Gastroesophageal sphincter (tissue), 4 donors: ENCODE results near the gene TRAPPC8. TPM values are rescaled to one million over a fixed set of nuclear protein-coding genes. Genes with fewer than 3 reads are reported as not detected.
A peak's percentile ranks its signal among the peaks of the same experiment; 100 is the strongest.

Experiments used
- ATAC-seq: fragments of 150-250 bp; one replicate; pipeline ENCODE4 v1.9.1; 2016; ENCODE audit warnings: mild to moderate bottlenecking, moderate library complexity
- H3K27ac ChIP-seq, 4 donors: fragments of 200-600 bp; sonication (generic) in 3 of 4; 1 replicate in 3 of 4; 2 replicates in 1 of 4; pipeline ENCODE4 v1.5.1; 2016 to 2019
- H3K27me3 ChIP-seq: fragments of 200-600 bp; sonication (generic); one replicate; pipeline ENCODE4 v1.5.1; 2019
- H3K36me3 ChIP-seq, 2 donors: fragments of 200-600 bp; sonication (generic); one replicate each; pipeline ENCODE4 v1.5.1; 2019; ENCODE audit warnings: control low read depth in 1 of 2
- H3K4me1 ChIP-seq, 3 donors: fragments of 200-600 bp; sonication (generic); 1 replicate in 2 of 3; 2 replicates in 1 of 3; pipeline ENCODE4 v1.5.1; 2016 to 2019; ENCODE audit warnings: control low read depth in 2 of 3
- H3K4me3 ChIP-seq, 2 donors: fragments of 200-600 bp; sonication (generic); one replicate each; pipeline ENCODE4 v1.5.1; 2019; ENCODE audit warnings: mild to moderate bottlenecking in 1 of 2, moderate library complexity in 1 of 2
- H3K9me3 ChIP-seq, 3 donors: fragments of 200-600 bp; sonication (generic); one replicate each; pipeline ENCODE4 v1.5.1; 2017 to 2019; ENCODE audit warnings: control low read depth in 2 of 3
- EP300 ChIP-seq: sonication (generic); formaldehyde crosslinking; IDR thresholded peaks from one replicate; pipeline ENCODE4 v1.6.1; 2017; ENCODE audit warnings: antibody characterized with exemption, mild to moderate bottlenecking
- POLR2A ChIP-seq, 2 donors: fragments of 450-650 bp; IDR thresholded peaks; one replicate each; pipeline ENCODE4 v1.6.1; 2017; ENCODE audit warnings: antibody characterized with exemption in 2 of 2, mild to moderate bottlenecking in 2 of 2, moderate library complexity in 1 of 2
- POLR2AphosphoS5 ChIP-seq: sonication (generic); formaldehyde crosslinking; IDR thresholded peaks from one replicate; pipeline ENCODE4 v1.6.1; 2017; ENCODE audit warnings: antibody characterized with exemption
- WGBS, 2 donors: methylation state at CpG; one replicate each; pipeline ENCODE4 v1.1.5; 2018; ENCODE audit warnings: low coverage in 1 of 2; 5-methylcytosine and 5-hydroxymethylcytosine counted together
- total RNA-seq, 4 donors: library from RNA; depleted of rRNA; stranded (reverse); fragments of >200 nt; gene quantifications; one replicate each; pipeline ENCODE4 v1.1.0, GENCODE V29; 2016
- TF ChIP-seq, protein P1 (sequence below), 4 experiments: fragments of 200-600 bp in 2 of 4; fragments of 450-650 bp in 2 of 4; sonication (generic) in 1 of 4; IDR thresholded peaks; one replicate each; pipeline ENCODE4 v1.5.1; 2017 to 2019; ENCODE audit warnings: antibody characterized with exemption in 4 of 4, mild to moderate bottlenecking in 2 of 4, moderate library complexity in 2 of 4

The TRAPPC8 gene
- total RNA-seq, 4 donors from 2014 or later: 40.0 to 62.4 (median 42.5) TPM

DNA sequence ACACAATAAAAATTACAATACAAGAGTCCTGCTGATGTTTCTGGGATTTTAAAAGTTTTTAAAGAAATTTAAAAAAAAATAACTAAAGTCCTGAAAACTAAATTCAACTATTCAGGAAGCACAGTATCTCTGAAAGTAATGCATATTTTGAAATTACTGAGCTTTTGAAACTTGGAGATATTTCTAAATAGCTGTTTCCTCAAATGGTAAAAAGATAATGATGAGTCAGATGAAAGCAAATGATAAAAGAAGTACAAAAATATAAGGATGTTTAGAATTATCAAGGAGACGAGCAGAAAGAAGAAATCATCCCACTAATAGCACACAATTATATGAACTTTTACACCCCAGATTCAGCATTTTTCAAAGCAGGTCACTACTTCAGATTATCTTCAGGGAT is 92.1 kb downstream of the TRAPPC8 start:
- no peaks in the 10 kb centered on the region for H3K4me1 ChIP-seq
- peaks cover 0 to 92% of the 10 kb centered on the region in 2 donors for H3K36me3 ChIP-seq
- no peak overlapping the region for H3K27ac ChIP-seq
- no peaks in the 10 kb centered on the region for H3K27me3 ChIP-seq
- H3K4me3 ChIP-seq: no peak overlapping the region
- H3K9me3 ChIP-seq: no peaks in the 10 kb centered on the region
- WGBS, 2 donors: 68 to 88% methylated on average over 1 of the region's 1 CpG
- TF ChIP-seq, protein P1, sequence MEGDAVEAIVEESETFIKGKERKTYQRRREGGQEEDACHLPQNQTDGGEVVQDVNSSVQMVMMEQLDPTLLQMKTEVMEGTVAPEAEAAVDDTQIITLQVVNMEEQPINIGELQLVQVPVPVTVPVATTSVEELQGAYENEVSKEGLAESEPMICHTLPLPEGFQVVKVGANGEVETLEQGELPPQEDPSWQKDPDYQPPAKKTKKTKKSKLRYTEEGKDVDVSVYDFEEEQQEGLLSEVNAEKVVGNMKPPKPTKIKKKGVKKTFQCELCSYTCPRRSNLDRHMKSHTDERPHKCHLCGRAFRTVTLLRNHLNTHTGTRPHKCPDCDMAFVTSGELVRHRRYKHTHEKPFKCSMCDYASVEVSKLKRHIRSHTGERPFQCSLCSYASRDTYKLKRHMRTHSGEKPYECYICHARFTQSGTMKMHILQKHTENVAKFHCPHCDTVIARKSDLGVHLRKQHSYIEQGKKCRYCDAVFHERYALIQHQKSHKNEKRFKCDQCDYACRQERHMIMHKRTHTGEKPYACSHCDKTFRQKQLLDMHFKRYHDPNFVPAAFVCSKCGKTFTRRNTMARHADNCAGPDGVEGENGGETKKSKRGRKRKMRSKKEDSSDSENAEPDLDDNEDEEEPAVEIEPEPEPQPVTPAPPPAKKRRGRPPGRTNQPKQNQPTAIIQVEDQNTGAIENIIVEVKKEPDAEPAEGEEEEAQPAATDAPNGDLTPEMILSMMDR (IDR thresholded peaks at IDR 0.05): peak in 1 of 4 experiments; percentile 2
- no peak for TF ChIP-seq POLR2A (IDR thresholded peaks at IDR 0.05)
- ATAC-seq: no peak

DNA sequence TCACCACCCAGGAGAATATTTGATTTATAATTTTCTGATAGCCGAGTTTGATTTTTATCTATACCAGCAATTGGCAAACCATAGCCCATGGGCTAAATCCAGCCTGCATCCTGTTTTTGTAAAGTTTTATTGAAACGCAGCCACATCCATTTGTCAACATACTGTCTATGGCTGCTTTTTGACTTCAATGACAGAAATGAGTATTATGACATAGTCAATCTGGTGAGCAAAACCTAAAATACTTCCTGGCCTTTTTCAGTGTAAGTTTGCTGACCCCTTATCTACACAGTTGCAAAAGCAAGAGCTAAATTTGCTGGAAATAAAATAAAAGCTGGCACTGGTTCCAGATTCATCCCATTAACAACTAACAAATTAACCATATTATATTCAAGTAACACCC is 102.4 kb downstream of the TRAPPC8 start:
- H3K4me3 ChIP-seq: no peak overlapping the region
- no peaks in the 10 kb centered on the region for H3K4me1 ChIP-seq
- H3K27me3 ChIP-seq: no peaks in the 10 kb centered on the region
- no peak for ATAC-seq
- peaks cover 0 to 82% of the 10 kb centered on the region in 2 donors for H3K36me3 ChIP-seq
- H3K9me3 ChIP-seq: no peaks in the 10 kb centered on the region
- 69% methylated on average over 2 of the region's 2 CpGs; no CpG with 5 or more reads in 1 of the 2 donors for WGBS, 2 donors
- H3K27ac ChIP-seq: no peak overlapping the region
- no peak for TF ChIP-seq POLR2A (IDR thresholded peaks at IDR 0.05)
- TF ChIP-seq EP300: no peak
- TF ChIP-seq POLR2AphosphoS5: no peak
- TF ChIP-seq, protein P1 (IDR thresholded peaks at IDR 0.05): no peak

DNA sequence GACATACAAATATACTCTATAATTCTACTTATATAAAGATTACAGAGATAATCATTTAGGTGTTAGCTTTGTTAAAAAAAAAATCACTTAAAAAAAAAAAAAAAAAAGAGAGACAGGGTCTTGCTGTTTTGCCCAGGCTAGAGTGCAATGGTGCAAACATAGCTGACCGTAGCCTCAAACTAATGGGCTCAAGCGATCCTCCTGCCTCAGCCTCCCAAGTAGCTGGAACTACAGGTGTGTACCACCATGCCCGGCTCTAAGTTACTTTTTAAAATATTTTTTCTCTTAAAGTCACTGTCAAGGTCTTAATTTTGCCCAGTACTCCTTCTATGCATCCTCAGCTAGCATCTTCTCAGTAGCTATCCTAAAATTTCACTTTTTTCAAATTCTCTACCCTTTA is 105.0 kb downstream of the TRAPPC8 start:
- peaks cover 0 to 81% of the 10 kb centered on the region in 2 donors for H3K36me3 ChIP-seq
- 96 to 99% methylated on average over 3 of the region's 3 CpGs for WGBS, 2 donors
- H3K4me3 ChIP-seq: no peak overlapping the region
- H3K9me3 ChIP-seq: no peaks in the 10 kb centered on the region
- H3K4me1 ChIP-seq: no peaks in the 10 kb centered on the region
- TF ChIP-seq EP300: no peak
- TF ChIP-seq, protein P1 (IDR thresholded peaks at IDR 0.05): no peak
- TF ChIP-seq POLR2A (IDR thresholded peaks at IDR 0.05): no peak
- TF ChIP-seq POLR2AphosphoS5: no peak
- H3K27ac ChIP-seq: no peak overlapping the region
- H3K27me3 ChIP-seq: no peaks in the 10 kb centered on the region
- ATAC-seq: no peak

DNA sequence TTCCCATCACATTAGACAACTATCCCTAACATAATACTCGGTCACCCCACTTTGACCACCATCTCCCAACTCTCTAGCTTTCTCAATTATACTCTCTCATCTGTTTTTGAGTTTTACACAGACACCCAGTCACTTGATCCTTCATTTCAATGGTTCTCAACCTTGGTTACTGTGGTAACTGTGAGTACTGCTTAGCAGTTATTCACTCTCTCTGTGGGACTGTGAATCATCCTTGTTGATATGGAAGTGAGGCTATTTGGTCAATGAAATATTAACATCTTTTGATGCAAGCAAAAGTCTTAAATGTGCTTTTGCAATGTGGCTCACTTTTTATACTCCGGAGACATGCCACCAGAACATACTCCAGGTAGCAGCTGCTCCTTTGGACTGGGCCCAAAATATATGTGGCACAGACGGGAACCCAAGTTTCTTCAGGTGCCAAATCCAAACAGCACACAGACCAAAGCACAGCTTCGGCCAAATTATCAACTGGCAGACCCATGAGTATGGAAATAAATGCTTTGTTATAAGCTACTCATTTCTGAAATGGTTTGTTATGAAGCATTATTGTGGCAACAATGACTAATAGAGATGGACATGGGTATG is 107.3 kb downstream of the TRAPPC8 start:
- peaks cover 0 to 79% of the 10 kb centered on the region in 2 donors for H3K36me3 ChIP-seq
- H3K4me1 ChIP-seq: no peaks in the 10 kb centered on the region
- H3K27ac ChIP-seq: no peak overlapping the region
- no peak overlapping the region for H3K4me3 ChIP-seq
- no peaks in the 10 kb centered on the region for H3K9me3 ChIP-seq
- H3K27me3 ChIP-seq: no peaks in the 10 kb centered on the region
- WGBS, 2 donors: 86 to 95% methylated on average over 4 of the region's 4 CpGs
- TF ChIP-seq POLR2AphosphoS5: no peak
- TF ChIP-seq EP300: no peak
- no peak for TF ChIP-seq POLR2A (IDR thresholded peaks at IDR 0.05)
- TF ChIP-seq, protein P1 (IDR thresholded peaks at IDR 0.05): no peak
- ATAC-seq: no peak

DNA sequence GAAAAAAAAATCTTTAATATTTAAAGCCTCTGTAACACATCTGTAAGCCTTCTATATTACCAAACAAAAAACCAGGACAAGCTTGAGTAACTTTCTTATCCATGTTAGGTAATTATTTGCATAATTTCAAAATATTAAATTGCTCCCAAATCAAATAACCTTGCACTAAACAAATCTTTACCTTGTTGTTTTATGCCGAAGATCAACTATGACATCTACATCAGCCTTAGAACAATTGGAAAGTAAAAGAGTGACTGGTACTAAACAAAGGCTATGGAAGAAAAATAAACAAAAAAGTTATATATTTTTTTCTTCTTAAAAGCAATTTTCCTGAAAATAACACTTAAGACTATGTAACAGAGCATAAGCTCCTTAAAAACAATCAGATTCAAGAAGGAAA is 111.0 kb downstream of the TRAPPC8 start:
- Histone ChIP-seq H3K4me3 (no peak overlapping the region), H3K4me1 (no peaks in the 10 kb centered on the region), H3K27me3 (no peaks in the 10 kb centered on the region), H3K36me3 (peaks cover 0 to 74% of the 10 kb centered on the region in 2 donors), H3K9me3 (no peaks in the 10 kb centered on the region), H3K27ac (no peak overlapping the region)
- no peak for ATAC-seq
- TF ChIP-seq POLR2AphosphoS5: no peak
- TF ChIP-seq, protein P1 (IDR thresholded peaks at IDR 0.05): no peak
- no peak for TF ChIP-seq EP300
- no peak for TF ChIP-seq POLR2A (IDR thresholded peaks at IDR 0.05)
- WGBS, 2 donors: 85 to 92% methylated on average over 1 of the region's 1 CpG
